RWPE2 (cell line): ENCODE measurements around the gene TUBB2A.

Experiments used
- ATAC-seq: fragments of 200-7000 bp; cut with Tn5 transposase; 3 replicates; pipeline ENCODE4 v1.9.1; 2021; ENCODE audit warnings: low read depth
- DNase-seq: peaks from one replicate; pipeline ENCODE4 v3.0.0-alpha.2; 2020; ENCODE audit warnings: low spot score
- H3K27ac ChIP-seq: fragments of 450-650 bp; 2 replicates; pipeline ENCODE4 v1.5.1; 2017; ENCODE audit warnings: mild to moderate bottlenecking; ENCODE audit not compliant: poor library complexity, severe bottlenecking
- H3K27me3 ChIP-seq: fragments of 250-450 bp; sonication (Bioruptor Pico); 2 replicates; pipeline ENCODE4 v1.5.1; 2021; ENCODE audit warnings: mild to moderate bottlenecking, moderate library complexity; ENCODE audit not compliant: insufficient read depth, poor library complexity, severe bottlenecking
- H3K36me3 ChIP-seq: fragments of 250-450 bp; sonication (Bioruptor Pico); 2 replicates; pipeline ENCODE4 v1.5.1; 2020; ENCODE audit warnings: low read depth, mild to moderate bottlenecking, moderate library complexity
- H3K4me1 ChIP-seq: fragments of 250-450 bp; sonication (Bioruptor Pico); 2 replicates; pipeline ENCODE4 v1.5.1; 2021; ENCODE audit warnings: mild to moderate bottlenecking, moderate library complexity; ENCODE audit not compliant: insufficient read depth, poor library complexity, severe bottlenecking
- H3K4me3 ChIP-seq: fragments of 250-450 bp; sonication (Bioruptor Pico); 2 replicates; pipeline ENCODE4 v1.5.1; 2021; ENCODE audit warnings: mild to moderate bottlenecking, moderate library complexity; ENCODE audit not compliant: severe bottlenecking
- H3K9me3 ChIP-seq: fragments of 250-450 bp; sonication (Bioruptor Pico); 2 replicates; pipeline ENCODE4 v1.5.1; 2021; ENCODE audit warnings: mild to moderate bottlenecking, moderate library complexity; ENCODE audit not compliant: severe bottlenecking
- CTCF ChIP-seq: fragments of 450-650 bp; IDR thresholded peaks from one replicate; pipeline ENCODE4 v1.5.1; 2017; ENCODE audit warnings: mild to moderate bottlenecking, moderate library complexity; ENCODE audit not compliant: poor library complexity, severe bottlenecking

The TUBB2A gene

GRCh38 chr6:3119040-3119723 lies 38.2 kb downstream of the TUBB2A start:
- Histone ChIP-seq H3K27me3 (no peaks in the 10 kb centered on the region), H3K4me3 (peak overlapping the region; percentile 61), H3K4me1 (peaks cover 9% of the 10 kb centered on the region), H3K9me3 (no peaks in the 10 kb centered on the region), H3K27ac (peak overlapping the region; percentile 39), H3K36me3 (no peaks in the 10 kb centered on the region)
- peak; percentile 54 for ATAC-seq
- TF ChIP-seq CTCF = no peak
- no peak for DNase-seq

GRCh38 chr6:3118353-3119039 lies 38.8 kb downstream of the TUBB2A start, which contains the start of gene BPHL:
TSS of gene BPHL (plus strand) at chr6:3118711. CDS start at chr6:3118741, 30 bp downstream.
- TF ChIP-seq CTCF = no peak
- Histone ChIP-seq H3K9me3 (no peaks in the 10 kb centered on the region), H3K4me1 (peaks cover 9% of the 10 kb centered on the region), H3K27ac (peak within 1 kb of the TSS; percentile 39), H3K27me3 (no peaks in the 10 kb centered on the region), H3K4me3 (peak within 1 kb of the TSS; percentile 61), H3K36me3 (no peaks in the 10 kb centered on the region)
- peak; percentile 96 for DNase-seq
- peak; percentile 85 for ATAC-seq

- Histone ChIP-seq H3K27ac (peak overlapping the region; percentile 39), H3K4me1 (peaks cover 9% of the 10 kb centered on the region), H3K4me3 (peak overlapping the region; percentile 61), H3K9me3 (no peaks in the 10 kb centered on the region), H3K27me3 (no peaks in the 10 kb centered on the region), H3K36me3 (no peaks in the 10 kb centered on the region)
- DNase-seq = no peak
- no peak for TF ChIP-seq CTCF
- ATAC-seq = peak; percentile 7; the same call in 2 of the 3 replicates
Observed at GRCh38 chr6:3117912-3118352, 39.4 kb downstream of the TUBB2A start.

GRCh38 chr6:3114377-3114776 lies 43.0 kb downstream of the TUBB2A start:
- DNase-seq = no peak
- peaks cover under 1% of the 10 kb centered on the region for H3K4me1 ChIP-seq
- H3K27ac ChIP-seq = no peak overlapping the region
- H3K36me3 ChIP-seq = peaks cover 24% of the 10 kb centered on the region
- H3K9me3 ChIP-seq = no peaks in the 10 kb centered on the region
- no peaks in the 10 kb centered on the region for H3K27me3 ChIP-seq
- no peak for ATAC-seq
- no peak for TF ChIP-seq CTCF
- no peak overlapping the region for H3K4me3 ChIP-seq
